Activated naive CD4-positive, alpha-beta T cell treated with anti-CD3 and anti-CD28 coated beads, Interleukin-2, amount 50 U/mL, for 72 hours (primary cell): ENCODE data around the gene STMN3. TPM values are rescaled to one million over a fixed set of nuclear protein-coding genes. Genes with fewer than 3 reads are reported as not detected.

Source experiments
- ATAC-seq, 2 donors: fragments of 150-1000 bp; cut with Tn5 transposase; 2 replicates each; pipeline ENCODE4 v1.10.0; 2021; ENCODE audit warnings: mild to moderate bottlenecking in 2 of 2, moderate library complexity in 2 of 2
- DNase-seq, 2 donors: peaks; one replicate each; pipeline ENCODE4 v3.0.0; 2021 to 2022; ENCODE audit warnings: low spot score in 2 of 2
- H3K27ac Mint-ChIP-seq, 2 donors: one replicate each; pipeline ENCODE4 v1.8.0; 2022; ENCODE audit warnings: mild to moderate bottlenecking in 2 of 2, mixed read lengths in 2 of 2
- H3K36me3 Mint-ChIP-seq, 2 donors: one replicate each; pipeline ENCODE4 v1.8.0; 2022; ENCODE audit warnings: mixed read lengths in 2 of 2
- H3K9me3 Mint-ChIP-seq, 2 donors: one replicate each; pipeline ENCODE4 v1.8.0; 2022; ENCODE audit warnings: mixed read lengths in 2 of 2
- total RNA-seq, 2 donors: library from RNA; stranded (reverse); gene quantifications; one replicate each; pipeline ENCODE4 v1.2.3, GENCODE V29; 2022

The STMN3 gene
- total RNA-seq, 2 donors from 2014 or later, result 13.8 to 19.5 TPM

DNA sequence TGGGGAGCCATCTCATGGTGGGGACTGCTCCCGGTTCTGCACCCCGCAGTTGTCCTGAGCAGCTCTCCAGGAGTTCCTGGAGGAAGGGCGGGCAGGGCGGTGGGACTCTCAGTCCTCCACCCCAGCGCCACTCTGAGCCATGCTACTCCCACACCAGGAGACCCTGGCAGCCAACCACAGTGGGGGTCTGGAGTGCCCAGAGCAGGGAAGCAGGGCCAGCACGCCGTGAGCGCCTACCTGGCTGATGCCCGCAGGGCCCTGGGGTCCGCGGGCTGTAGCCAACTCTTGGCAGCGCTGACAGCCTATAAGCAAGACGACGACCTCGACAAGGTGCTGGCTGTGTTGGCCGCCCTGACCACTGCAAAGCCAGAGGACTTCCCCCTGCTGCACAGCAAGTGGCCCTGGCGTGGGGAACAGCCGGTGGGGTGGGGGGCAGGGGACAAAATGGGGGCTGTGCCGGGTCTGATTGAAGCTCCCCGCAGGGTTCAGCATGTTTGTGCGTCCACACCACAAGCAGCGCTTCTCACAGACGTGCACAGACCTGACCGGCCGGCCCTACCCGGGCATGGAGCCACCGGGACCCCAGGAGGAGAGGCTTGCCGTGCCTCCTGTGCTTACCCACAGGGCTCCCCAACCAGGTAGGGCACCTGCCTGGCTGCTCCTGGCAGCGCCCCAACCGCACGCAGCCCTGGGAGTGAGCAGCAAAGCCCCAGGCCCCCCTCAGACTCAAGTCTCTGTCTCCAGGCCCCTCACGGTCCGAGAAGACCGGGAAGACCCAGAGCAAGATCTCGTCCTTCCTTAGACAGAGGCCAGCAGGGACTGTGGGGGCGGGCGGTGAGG lies 41.6 kb upstream of the STMN3 start:
- DNase-seq (no peak), ATAC-seq (no peak)
- H3K36me3 Mint-ChIP-seq, result peaks cover 0 to 6% of the 10 kb centered on the region in 2 donors
- H3K9me3 Mint-ChIP-seq, result no peaks in the 10 kb centered on the region
- no peak overlapping the region for H3K27ac Mint-ChIP-seq

DNA sequence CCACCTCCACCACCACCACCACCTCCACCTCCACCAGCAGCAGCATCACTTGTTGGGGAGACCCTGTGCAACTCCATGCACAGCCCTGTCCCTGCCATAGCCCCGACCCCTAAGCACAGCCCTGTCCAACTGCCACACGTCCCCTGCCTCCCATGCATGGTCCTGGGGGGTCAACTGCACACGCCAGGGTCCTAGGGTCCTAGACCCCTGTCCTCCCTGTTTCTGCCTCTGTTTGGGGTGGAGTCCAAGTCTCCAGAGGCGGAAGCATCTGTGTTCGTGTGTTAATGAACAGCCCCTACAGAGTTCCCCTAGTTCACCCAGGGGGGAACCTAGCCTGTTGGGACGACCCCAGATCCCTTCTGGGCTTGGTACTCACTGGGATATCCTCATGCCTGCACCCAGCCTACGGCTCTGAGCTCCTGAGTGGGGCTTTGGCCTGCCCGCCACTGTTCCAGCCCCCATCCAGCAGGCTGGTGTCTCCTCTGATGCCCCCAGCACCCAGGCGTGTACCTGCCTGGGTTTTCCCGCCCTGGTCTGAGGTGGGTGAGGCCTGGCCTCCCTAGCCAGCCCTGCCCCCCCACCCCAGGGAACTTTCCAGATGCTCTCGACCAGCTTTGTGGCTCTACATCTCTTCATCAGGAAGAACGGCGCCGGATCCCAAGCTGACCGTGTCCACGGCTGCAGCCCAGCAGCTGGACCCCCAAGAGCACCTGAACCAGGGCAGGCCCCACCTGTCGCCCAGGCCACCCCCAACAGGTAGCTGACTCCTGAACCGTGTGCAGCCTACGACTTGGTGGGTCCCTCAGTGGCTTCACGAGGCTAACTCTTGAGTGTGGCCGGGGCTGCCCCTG lies 40.7 kb upstream of the STMN3 start:
- ATAC-seq, result no peak
- peaks cover 0 to 6% of the 10 kb centered on the region in 2 donors for H3K36me3 Mint-ChIP-seq
- peak overlapping the region in 1 of 2 donors; percentile 92 for H3K27ac Mint-ChIP-seq
- no peak for DNase-seq
- H3K9me3 Mint-ChIP-seq, result no peaks in the 10 kb centered on the region

- H3K27ac Mint-ChIP-seq, result peak overlapping the region in 1 of 2 donors; percentile 48
- peaks cover 0 to 6% of the 10 kb centered on the region in 2 donors for H3K36me3 Mint-ChIP-seq
- H3K9me3 Mint-ChIP-seq, result no peaks in the 10 kb centered on the region
- ATAC-seq (no peak), DNase-seq (no peak)
These were observed 40.0 kb upstream of the STMN3 start for GRCh38 chr20:63693083-63693732.

DNA sequence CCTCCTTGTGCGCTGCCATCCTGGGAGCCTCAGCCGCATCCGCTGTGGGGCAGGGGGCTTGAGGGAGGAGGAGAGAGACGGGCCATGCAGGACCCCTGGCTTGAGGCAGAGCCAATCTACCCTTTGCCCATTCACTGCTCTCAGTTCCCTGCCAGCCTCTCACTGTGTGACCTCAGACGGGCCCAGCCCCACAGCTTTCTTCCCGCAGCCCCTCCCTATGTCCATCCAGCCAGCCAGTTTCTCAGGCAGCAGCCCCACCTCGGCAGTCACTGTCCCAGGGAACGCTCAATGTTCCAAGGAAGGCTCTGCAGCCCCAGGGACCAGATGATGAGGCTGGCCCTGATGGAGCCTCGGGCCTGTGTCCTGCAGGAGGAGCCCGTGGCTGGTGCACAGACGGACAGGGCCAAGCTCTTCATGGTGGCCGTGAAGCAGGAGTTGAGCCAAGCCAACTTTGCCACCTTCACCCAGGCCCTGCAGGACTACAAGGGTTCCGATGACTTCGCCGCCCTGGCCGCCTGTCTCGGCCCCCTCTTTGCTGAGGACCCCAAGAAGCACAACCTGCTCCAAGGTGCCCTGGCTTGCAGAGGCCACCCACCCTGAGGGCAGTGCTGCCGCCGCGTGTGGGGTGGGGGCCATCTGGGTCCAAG lies 39.3 kb upstream of the STMN3 start:
- peaks cover 0 to 6% of the 10 kb centered on the region in 2 donors for H3K36me3 Mint-ChIP-seq
- DNase-seq, result no peak
- no peaks in the 10 kb centered on the region for H3K9me3 Mint-ChIP-seq
- no peak for ATAC-seq
- H3K27ac Mint-ChIP-seq, result peak overlapping the region in 1 of 2 donors; percentile 48

DNA sequence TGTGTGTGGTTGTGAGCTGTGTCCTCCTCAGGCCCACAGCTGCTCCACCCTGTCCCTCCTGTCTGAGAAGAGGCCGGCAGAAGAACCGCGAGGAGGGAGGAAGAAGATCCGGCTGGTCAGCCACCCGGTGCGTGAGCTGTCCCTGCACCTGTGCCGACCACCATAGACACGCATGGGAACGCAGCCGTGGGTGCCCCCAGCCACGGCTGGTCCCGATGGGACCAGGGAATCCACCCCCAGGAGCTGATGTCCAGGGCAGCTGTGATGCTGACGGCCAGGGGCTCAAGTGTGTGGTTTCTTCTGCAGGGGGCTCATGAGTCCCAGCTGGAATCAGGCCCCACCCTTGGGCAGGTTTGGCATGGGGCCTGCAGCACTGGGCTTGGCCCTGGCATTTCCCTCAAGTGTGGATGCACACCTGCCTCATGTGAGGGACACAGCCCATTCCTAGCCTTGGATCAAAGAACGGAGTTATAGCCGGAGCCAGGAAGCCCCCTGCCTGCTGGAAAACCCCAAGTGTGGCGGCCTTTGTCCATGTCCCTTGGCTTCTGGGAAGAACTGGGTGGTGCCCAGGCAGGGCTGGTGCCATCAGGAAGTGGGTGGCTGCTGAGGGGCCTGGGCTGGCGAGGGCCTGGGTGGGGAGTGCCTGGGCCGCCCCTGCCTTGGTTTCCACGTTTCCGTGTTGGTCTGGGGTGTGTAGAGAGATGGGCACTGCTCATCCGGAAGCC lies 38.6 kb upstream of the STMN3 start:
- no peaks in the 10 kb centered on the region for H3K9me3 Mint-ChIP-seq
- ATAC-seq (no peak), DNase-seq (no peak)
- peak overlapping the region; percentile 48 to 73 for H3K27ac Mint-ChIP-seq
- peaks cover 0 to 6% of the 10 kb centered on the region in 2 donors for H3K36me3 Mint-ChIP-seq

GRCh38 chr20:63690898-63691710 lies 37.9 kb upstream of the STMN3 start:
- ATAC-seq (no peak), DNase-seq (no peak)
- Mint-ChIP-seq H3K9me3 (no peaks in the 10 kb centered on the region), H3K36me3 (peaks cover 0 to 6% of the 10 kb centered on the region in 2 donors), H3K27ac (peak overlapping the region in 1 of 2 donors; percentile 73)

GRCh38 chr20:63690003-63690897 lies 37.0 kb upstream of the STMN3 start:
- Mint-ChIP-seq H3K27ac (no peak overlapping the region), H3K36me3 (peaks cover 0 to 6% of the 10 kb centered on the region in 2 donors), H3K9me3 (no peaks in the 10 kb centered on the region)
- DNase-seq, result no peak
- no peak for ATAC-seq

- H3K36me3 Mint-ChIP-seq, result peaks cover 0 to 6% of the 10 kb centered on the region in 2 donors
- H3K9me3 Mint-ChIP-seq, result no peaks in the 10 kb centered on the region
- no peak for DNase-seq
These were observed 36.1 kb upstream of the STMN3 start for GRCh38 chr20:63689046-63690002.

GRCh38 chr20:63688228-63689045 lies 35.2 kb upstream of the STMN3 start:
- no peaks in the 10 kb centered on the region for H3K36me3 Mint-ChIP-seq

More at GRCh38 chr20:63689046-63690002, 36.1 kb upstream of the STMN3 start:
- no peak for ATAC-seq
- no peak overlapping the region for H3K27ac Mint-ChIP-seq

DNA sequence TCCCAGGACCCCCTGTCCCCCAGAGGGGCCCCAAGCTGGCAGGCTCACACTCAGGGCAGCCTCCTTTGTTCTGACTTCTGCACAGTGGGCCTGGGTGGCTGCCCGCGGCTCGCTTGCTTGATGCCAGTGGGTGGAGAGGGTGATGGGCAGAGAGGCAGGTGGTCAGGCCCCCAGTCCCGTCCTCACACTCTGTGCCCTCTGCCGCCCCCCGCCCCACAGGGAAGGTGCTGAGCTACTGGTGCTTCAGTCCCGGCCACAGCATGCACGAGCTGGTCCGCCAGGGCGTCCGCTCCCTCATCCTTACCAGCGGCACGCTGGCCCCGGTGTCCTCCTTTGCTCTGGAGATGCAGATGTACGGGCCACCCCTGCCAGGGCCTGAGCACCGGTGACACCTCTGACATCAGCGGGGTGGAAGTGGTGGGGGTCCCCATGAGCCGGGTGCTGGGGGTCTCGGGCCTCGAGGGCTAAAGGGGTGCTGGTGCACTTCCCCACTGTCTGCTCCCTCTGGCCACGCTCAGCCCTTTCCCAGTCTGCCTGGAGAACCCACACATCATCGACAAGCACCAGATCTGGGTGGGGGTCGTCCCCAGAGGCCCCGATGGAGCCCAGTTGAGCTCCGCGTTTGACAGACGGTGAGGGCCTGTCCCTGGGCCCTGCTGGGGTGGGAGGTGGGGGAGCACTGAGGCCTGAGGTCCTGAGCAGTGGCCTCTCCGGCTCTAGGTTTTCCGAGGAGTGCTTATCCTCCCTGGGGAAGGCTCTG lies 34.4 kb upstream of the STMN3 start:
- Mint-ChIP-seq H3K36me3 (no peaks in the 10 kb centered on the region), H3K27ac (peak overlapping the region in 1 of 2 donors; percentile 85), H3K9me3 (no peaks in the 10 kb centered on the region)
- DNase-seq, result no peak
- no peak for ATAC-seq

More at GRCh38 chr20:63688228-63689045, 35.2 kb upstream of the STMN3 start:
- Mint-ChIP-seq H3K9me3 (no peaks in the 10 kb centered on the region), H3K27ac (peak overlapping the region in 1 of 2 donors; percentile 85)
- DNase-seq (no peak), ATAC-seq (no peak)

DNA sequence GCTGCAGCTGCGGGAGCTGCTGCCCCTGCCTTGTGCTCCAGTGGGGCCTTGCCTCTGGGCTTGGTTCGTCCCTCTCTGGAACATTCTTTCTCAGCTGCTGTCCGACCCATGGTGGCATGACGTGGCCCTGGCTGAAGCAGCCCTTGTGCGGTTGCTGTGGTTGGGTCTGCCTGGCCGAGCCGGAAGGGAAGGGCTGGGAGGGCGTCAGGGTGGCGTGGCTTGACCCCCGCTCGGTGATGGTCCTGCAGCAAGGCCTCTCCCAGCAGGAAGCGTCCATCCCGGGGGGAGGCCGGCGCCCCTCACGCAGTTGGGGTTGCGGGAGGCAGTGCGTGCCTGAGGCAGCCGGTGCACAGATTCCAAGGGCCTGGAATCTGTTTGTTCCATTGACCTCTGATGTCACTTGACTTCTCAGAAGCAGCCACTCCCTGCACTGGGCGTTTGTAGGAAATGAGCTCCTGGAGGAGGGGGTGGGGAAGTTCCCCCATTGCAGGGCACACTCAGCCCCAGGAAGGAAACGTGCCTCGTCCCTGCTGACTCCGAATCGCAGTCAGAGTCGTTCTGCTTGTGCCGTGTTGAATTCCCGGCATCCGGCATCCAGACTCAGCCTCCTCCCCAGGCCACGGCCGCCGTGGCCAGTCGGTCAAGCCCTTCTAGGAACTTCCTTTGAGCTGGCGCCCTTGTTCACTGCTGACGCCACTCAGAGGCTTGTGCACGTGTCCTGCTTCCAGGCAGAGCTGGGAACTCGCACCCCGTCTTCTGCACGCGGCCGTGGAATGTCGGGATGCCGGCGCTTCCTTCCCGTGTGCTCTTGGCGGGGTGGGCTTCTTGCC lies 33.5 kb upstream of the STMN3 start:
- Mint-ChIP-seq H3K36me3 (no peaks in the 10 kb centered on the region), H3K27ac (peak overlapping the region in 1 of 2 donors; percentile 85), H3K9me3 (no peaks in the 10 kb centered on the region)
- DNase-seq, result no peak
- peak; percentile 48 to 81 for ATAC-seq
